ENCODE results near the gene CREG2.

DNA sequence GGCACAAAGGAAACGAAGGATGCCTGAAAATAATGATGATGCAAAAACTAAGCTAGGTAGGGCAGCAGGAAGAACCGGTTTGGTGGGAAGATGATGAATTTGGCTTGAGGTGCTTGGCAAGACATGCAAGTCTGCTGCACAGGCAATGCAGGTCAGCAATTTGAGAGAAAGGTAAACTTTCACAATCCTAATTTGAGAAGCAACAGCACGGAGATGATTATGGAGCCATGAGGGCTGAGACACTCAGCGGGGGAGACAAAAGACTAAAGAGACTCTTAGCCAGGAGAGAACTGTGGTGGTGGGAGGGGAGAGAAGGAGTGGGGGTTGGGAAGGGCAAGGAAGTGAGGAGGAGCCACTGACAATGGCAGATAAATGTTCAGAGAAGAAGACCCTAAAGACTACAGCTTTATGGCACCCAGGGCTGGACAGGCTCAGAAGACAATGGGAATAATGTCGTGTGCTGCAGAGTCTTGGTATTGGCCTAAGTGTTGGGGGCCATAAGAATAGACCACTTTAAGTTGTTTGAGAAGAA is 59.4 kb downstream of the CREG2 start:
- TF ChIP-seq, protein P1, sequence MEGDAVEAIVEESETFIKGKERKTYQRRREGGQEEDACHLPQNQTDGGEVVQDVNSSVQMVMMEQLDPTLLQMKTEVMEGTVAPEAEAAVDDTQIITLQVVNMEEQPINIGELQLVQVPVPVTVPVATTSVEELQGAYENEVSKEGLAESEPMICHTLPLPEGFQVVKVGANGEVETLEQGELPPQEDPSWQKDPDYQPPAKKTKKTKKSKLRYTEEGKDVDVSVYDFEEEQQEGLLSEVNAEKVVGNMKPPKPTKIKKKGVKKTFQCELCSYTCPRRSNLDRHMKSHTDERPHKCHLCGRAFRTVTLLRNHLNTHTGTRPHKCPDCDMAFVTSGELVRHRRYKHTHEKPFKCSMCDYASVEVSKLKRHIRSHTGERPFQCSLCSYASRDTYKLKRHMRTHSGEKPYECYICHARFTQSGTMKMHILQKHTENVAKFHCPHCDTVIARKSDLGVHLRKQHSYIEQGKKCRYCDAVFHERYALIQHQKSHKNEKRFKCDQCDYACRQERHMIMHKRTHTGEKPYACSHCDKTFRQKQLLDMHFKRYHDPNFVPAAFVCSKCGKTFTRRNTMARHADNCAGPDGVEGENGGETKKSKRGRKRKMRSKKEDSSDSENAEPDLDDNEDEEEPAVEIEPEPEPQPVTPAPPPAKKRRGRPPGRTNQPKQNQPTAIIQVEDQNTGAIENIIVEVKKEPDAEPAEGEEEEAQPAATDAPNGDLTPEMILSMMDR (IDR thresholded peaks at IDR 0.05), result no peak
- TF ChIP-seq POLR2A (IDR thresholded peaks at IDR 0.05; ENCODE audit: low read depth) (no peak), POLR2AphosphoS5 (IDR thresholded peaks at IDR 0.05) (no peak)

Measured in esophagus muscularis mucosa (tissue), 3 donors.